IPS-NIHi11 (cell line): ENCODE results near the gene SPN.
"Not testable (repeated sequence)": the region's sequence is repeated elsewhere in the genome, so short reads cannot be mapped to it uniquely, and the experiment has no call there.

Source experiments
- DNase-seq: peaks from one replicate; pipeline ENCODE4 v3.0.0; 2012; ENCODE audit warnings: mixed read lengths, low spot score

The SPN gene

DNA sequence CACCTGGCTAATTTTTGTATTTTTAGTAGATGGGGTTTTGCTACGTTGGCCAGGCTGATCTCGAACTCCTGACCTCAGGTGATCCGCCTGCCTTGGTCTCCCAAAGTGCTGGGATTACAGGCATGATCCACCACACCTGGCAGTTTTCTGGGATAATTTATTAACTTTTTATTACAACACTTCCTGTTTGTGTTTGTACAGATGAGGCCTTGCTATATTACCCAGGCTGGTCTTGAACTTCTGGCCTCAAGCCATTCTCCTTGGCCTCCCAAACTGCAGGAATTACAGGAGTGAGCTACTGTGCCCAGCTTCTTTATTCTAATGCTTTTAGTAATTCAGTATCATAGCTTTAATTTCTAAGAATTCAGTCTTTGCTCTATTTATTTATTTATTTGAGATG lies 16.1 kb upstream of the SPN start:
- no peak for DNase-seq

DNA sequence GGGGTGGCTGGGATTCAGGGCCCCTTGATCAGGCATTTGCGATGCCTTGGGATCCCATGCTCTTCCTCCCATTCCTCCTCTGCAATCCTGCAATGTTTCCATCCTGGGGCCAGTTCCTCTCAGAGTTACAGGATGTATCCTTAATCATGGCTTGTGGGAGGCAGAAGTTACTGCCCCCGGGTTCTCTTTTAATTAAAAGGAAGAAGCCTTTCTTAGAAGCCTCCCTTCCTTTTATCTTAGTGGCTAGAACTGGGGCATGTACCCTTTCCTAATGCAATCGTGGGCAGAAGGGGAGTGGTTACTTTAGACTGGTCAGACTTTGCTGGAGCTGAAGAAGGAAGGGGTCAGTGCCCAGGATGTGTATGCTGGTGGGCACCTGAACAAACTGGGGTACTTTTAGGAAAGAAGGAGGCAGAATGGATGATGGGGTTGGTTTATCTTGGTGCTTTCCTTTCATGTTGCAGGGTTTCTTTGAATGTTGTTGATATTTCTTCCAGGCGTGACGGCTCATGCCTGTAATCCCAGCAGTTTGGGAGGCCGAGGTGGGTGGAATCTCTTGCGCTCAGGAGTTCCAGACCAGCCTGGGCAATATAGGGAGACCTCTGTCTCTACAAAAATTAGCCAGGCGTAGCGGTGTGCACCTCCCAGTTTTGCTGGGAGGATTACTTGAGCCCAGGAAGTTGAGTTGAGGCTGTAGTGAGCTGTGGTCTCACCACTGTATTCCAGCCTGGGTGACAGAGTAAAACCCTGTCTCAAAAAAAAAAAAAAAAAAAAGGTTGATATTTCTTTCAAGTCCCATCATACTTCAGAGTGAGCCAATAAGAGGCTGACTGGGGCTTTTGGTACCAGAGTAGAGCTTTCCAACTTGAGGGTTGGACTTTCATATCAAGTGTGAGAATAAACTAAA lies 13.2 kb upstream of the SPN start:
- no peak for DNase-seq

DNA sequence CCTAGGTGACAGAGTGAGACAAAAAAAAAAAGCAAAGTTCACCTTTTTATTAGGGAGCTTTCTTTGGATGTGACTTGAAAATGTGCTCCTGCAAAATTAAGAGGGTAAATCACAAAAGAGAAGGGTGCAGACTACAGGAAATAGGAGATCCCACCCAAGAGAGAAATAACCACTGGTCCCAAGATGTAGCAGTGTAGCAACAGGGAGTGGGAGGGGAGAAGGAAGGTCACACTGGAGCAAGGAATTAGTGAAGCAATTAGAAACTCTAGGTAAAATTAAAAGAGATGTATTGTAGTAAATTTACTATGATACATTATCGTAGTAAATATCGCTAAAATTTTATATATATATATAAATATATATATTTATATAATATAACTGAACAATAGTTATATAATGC lies 12.3 kb upstream of the SPN start:
- no peak for DNase-seq

DNA sequence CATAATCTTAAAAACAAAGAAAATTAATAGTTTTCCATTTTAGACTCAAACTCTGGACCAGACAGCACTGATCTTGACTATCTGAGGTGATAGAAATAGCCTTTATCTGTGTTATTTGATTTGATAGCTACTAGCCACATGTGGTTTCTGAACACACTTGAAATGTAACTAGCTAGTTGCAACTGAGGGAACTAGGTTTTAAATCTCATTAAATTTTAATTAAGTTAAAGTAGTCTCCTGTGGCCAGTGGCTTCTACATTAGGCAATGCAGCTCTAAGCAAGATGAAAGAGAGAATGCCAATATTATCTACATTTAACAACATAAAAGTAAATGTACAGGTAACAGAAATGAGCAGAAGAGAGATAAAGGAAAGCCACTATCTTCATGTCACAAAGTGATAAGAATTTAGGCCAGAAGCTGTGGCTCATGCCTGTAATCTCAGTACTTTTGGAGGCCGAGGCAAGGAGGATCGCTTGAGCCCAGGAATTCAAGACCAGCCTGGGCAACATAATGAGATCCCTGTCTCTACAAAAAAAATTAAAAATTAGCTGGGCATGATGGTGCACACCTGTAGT lies 11.2 kb upstream of the SPN start:
- DNase-seq, result no peak

DNA sequence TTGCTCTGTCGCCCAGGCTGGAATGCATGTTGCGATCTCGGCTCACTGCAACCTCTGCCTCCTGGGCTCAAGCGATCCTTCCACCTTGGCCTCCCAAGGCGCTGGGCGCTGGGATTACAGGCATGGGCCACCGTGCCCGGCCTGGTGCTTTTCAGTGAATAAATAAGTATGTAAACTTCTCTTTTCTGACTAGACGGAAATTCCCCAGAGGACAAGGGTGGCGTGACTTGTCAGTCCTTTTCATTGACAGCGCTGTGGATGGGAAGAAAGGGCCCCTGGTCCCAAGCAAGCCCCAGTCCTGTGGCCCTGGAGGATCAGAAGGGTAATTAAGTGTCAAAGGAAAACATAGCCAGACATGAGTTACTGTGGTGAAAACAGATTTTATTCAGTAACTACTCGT lies 9.6 kb upstream of the SPN start:
- DNase-seq, result no peak

DNA sequence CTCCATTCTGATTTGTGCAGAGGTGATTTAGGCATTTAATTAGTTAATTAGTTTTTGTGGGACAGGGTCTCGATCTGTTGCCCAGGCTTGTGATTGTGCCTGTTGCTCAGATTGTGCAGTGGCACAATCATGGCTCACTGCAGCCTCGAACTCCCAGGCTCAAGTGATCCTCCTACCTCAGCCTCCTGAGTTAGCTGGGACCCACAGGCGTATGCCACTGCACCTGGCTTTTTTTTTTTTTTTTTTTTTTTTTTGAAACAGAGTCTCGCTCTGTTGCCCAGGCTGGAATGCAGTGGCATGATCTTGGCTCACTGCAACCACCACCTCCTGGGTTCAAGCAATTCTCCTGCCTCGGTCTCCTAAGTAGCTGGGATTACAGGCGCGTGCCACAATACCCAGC lies 9.2 kb upstream of the SPN start:
- DNase-seq, result not testable (repeated sequence)

DNA sequence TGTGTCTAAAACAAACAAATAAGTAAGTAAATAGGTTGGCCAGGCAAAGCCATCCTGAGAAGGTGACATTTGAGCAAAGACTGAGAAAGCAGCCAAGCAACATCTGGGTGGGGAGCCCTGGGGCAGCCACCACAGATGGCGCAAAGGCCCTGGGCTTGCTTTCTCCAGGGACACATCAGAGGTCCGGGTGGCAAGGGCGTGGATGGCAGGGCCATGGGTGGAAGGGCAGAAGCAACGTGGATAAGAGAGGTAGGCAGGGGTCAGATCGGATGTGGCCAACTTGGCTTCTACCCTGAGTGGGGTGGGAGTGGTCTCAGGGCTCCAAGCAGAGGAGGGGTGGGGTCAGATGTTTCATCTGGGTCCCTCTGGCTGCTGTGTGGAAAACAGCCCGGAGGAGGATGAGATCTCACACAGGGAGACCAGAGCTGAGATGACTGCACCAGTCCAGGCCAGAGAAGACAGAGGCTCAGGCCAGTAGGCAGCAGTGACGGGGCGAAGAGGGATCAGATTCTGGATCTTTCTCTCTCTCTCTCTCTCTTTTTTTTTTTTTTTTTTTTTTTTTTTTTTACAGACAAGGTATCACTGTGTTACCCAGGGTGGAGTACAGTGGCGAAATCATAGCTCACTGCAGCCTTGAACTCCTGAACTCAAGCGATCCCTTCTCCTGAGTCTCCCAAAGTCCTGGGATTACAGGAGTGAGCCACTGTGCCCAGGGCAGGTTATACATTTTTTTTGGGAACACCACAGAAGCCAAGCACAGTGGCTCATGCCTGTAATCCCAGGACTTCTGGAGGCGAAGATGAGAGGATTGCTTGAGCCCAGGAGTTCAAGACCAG lies 6.1 kb upstream of the SPN start:
- DNase-seq, result no peak

DNA sequence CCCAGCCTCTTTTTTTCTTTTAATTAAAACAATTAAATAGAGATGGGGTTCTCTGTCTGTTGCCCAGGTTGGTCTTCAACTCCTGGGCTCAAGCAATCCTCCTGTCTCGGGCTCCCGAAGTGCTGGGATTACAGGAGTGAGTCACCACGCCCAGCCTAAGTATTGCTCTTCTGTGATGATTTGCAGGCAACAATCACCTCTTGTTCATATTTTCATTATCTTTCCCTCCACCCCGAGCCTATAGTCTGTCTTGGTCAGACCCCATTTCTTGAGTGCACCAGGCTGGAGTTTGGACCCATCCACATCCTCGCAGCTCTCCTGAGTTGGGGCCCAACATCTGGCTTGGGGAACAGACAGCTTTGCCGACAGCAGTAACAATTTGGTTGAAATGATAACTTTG lies 4.3 kb upstream of the SPN start:
- no peak for DNase-seq

DNA sequence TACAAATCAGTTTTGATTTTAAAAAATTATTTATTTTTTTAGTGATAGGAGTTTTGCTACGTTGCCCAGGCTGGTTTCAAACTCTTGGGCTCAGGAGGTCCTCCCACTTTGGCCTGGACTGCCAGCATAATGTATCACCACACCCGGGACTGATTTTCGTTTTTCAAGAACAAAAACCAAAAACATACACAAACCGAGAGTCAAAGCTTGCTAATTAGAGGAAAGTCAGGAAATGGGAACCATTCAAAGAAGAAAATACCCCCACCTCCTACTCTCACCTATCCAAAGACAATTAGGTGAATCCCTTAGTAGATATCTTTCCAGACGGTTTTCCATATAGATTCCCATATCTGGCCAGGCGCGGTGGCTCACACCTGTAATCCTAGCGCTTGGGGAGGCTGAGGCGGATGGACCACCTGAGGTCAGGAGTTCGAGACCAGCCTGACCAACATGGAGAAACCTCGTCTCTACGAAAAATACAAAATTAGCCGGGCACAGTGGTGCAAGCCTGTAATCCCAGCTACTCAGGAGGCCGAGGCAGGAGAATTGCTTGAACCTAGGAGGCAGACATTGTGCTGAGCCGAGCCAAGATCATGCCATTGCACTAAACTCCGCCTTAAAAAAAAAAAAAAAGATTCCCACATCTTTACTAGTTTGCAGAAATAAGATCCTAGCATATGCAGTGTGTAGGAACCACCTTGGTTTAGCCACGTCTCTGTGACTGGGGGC lies 883 bp upstream of the SPN start:
- DNase-seq, result no peak

DNA sequence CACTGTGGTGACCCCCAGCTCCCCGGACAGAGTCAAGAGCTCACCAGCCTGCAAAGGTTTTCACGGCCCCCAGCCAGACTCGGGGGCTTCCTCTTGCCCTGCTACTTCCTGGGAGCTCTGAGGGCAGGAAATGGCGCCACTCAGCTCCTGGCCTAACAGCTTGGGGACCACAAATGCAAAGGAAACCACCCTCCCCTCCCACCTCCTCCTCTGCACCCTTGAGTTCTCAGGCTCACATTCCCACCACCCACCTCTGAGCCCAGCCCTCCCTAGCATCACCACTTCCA lies 375 bp upstream of the SPN start:
- DNase-seq, result no peak

DNA sequence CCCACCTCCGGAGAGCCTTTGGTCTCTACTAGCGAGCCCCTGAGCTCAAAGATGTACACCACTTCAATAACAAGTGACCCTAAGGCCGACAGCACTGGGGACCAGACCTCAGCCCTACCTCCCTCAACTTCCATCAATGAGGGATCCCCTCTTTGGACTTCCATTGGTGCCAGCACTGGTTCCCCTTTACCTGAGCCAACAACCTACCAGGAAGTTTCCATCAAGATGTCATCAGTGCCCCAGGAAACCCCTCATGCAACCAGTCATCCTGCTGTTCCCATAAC lies 702 bp downstream of the SPN start:
- no peak for DNase-seq

DNA sequence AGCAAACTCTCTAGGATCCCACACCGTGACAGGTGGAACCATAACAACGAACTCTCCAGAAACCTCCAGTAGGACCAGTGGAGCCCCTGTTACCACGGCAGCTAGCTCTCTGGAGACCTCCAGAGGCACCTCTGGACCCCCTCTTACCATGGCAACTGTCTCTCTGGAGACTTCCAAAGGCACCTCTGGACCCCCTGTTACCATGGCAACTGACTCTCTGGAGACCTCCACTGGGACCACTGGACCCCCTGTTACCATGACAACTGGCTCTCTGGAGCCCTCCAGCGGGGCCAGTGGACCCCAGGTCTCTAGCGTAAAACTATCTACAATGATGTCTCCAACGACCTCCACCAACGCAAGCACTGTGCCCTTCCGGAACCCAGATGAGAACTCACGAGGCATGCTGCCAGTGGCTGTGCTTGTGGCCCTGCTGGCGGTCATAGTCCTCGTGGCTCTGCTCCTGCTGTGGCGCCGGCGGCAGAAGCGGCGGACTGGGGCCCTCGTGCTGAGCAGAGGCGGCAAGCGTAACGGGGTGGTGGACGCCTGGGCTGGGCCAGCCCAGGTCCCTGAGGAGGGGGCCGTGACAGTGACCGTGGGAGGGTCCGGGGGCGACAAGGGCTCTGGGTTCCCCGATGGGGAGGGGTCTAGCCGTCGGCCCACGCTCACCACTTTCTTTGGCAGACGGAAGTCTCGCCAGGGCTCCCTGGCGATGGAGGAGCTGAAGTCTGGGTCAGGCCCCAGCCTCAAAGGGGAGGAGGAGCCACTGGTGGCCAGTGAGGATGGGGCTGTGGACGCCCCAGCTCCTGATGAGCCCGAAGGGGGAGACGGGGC lies 1.3 kb downstream of the SPN start:
- DNase-seq, result no peak

DNA sequence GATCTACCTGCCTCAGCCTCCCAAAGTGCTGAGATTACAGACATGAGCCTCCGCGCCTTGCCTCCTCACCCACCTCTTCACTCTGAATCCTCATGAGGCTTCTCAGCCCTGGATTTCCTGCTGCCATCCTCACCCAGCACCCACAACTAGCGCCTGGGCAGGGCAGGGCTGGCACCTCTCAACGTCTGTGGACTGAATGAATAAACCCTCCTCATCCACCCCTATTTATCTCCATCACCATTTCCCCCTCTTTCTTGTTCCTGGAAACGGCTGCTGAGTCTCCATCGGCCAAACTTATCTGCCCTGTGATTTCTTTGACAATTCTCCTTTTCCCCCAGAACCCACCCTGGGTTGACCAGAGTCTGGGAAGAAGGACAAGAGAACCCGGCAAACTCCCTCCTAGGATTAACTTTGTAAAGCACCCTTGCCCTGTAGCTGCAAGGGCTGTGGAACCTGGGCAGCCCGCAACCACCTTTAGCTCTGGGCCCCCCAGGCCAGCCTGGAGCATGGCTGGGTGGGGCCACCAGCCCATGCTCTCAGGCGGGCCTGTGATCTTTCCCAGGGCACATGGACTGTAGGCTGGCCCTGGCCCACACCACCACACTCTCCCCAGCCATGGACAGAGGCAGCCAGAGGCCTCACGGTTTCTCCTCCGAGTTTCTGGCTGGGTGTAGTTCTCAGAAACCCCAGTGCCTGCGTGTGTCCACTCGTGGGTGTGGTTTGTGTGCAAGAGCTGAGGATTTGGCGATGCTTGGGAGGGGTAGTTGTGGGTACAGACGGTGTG lies 2.4 kb downstream of the SPN start:
- no peak for DNase-seq

DNA sequence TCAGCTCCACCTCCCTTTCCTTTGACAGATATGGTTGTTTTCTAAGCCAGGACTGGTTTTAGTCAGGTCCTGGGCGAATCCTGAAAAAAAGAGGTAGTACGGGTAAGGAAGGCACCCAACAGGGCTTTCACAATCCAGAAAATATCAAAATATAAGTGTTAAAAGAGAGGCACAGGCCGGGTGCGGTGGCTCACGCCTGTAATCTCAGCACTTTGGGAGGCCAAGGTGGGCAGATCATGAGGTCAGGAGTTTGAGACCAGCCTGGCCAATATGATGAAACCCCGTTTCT lies 4.2 kb downstream of the SPN start:
- not testable (repeated sequence) for DNase-seq

DNA sequence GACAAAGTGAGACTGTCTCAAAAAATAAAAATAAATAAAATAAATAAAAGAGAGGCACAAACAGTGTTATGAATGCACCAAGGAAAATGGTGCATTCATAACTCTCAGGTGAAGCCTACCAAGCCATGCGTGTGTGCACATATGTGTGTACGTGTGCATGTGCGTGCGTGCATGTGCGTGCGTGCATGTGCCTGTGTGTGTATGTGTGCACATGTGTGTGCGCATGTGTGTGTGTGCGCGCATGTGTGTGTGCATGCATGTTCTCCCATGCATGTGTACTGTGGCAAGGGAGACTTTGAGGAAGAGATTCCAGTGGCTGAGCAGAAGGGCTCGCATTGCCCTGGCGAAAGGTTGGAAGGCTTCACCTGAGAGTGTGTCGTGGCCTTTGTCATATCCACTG lies 4.7 kb downstream of the SPN start:
- DNase-seq, result no peak

DNA sequence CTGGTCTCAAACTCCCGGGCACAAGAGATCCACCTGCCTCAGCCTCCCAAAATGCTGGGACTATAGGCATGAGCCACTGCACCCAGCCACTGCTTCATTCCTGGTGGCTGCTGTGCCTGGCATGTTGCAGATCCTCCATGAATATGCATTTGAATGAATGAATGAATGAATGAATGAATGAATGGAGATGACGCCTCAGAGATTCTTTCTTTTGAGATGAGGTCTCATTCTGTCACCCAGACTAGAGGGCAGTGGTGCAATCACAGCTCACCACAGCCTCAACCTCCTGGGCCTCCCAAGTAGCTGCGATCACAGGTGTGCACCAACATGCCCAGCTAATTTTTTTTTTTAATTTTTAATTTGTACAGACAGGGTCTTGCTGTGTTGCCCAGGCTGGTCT lies 5.2 kb downstream of the SPN start:
- no peak for DNase-seq

DNA sequence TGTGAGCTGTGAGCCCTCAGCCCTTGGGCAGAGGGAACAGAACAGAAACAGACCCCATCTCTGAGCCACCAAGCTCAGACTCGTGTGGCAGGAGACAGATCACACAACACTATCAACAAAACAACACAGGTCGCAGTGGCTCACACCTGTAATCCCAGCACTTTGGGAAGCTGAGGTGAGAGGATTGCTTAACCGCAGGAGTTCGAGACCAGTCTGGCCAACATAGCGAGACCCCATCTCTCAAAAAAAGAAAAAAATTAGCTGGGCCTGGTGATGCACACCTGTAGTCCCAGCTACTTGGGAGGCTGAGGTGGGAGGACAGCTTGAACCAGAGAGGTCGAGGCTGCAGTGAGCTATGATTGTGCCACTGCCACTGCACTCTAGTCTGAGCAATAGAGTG lies 10.5 kb downstream of the SPN start:
- no peak for DNase-seq

DNA sequence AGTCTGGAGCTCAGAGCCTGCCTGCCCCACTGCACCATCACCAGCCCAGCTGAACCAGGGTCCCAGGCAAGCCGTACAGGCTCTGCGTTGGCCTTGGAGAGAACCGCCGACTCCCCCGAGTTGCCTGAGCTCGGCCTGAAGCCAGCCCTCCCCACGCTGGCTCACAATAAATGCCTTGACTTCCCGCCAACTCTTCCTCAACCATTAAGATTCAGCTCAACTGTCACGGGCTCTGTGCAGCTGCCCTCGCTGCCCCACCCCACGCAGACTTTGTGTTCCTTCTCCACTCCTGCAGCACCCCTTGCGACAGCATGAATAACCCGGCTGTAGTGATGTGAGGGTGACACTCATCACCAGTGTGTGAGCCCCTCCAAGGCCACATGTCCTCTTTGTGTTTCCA lies 11.1 kb downstream of the SPN start:
- DNase-seq, result no peak

DNA sequence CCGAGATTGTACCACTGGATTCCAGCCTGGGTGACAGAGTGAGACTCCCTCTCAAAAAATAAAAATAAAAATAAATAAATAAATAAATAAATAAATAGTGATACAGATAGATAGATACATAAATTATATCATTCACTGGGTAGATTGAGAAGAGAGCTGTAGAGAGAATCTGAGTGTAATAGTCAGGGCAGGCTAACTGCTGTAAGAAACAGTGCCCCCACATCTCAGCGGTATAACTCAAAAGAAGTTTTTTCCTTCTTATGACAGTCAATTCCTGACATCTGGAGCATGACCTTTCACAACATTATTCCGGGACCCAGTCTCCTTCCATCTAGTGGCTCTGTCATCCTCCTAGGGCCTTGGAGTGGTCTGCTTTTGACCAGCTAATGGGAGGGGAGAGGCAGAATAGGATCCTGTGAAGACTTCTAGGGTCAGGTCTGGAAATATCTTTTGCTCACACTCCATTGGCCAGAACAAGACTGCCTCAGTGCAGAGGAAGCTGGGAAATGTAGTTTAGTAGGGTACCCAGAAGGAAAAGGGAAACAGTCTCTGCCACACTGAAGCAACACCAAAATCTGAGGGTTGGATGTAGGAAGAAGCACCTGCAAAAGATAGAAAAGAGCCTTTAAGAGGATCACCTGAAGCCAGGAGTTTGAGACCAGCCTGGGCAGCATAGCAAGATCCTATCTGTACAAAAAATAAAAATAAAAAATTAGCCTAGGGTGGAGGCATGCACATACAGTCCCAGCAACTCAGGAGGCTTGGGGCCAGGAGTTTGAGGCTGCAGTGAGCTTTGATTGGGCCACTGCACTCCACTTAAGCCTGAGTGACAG lies 13.0 kb downstream of the SPN start:
- peak; percentile 70 for DNase-seq

DNA sequence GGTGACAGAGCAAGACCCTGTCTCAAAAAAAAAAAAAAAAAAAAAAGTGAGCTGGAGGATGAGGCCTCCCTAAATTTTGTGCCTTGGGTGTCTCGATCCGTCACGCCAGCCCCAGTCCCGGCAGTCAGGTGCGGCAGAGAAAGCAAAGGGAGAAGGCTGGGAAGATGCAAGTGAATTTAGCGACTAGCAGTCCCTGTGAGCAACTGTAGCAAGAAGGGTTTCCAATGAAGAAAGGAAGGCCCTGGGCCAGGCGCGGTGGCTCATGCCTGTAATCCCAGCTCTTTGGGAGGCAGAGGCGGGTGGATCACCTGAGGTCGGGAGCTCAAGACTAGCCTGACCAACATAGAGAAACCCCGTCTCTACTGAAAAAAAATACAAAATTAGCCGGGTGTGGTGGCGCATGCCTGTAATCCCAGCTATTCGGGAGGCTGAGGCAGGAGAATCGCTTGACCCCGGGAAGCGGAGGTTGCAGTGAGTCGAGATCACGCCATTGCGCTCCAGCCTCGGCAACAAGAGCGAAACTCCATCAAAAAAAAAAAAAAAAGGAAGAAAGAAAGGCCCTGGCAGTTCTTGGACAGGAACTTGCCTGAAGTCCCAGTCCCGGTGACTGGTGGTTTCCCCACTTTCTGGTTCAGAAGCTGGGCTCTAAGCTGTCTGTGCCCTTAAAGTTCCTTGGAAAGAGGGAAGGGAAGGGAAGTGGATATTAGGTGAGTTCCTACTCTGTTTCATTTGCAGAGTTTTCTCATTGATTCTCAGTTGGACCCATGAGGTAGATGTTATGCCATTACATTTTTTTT lies 14.1 kb downstream of the SPN start:
- DNase-seq, result no peak
